Sigmoid colon (tissue), 4 donors: ENCODE measurements around the gene PDE9A.

Experiments used
- CTCF ChIP-seq, 4 experiments: fragments of 450-650 bp in 3 of 4; fragments of 200-600 bp in 1 of 4; IDR thresholded peaks; one replicate each; pipeline ENCODE4 v1.5.1; 2016 to 2019; ENCODE audit warnings: antibody characterized with exemption in 4 of 4, mild to moderate bottlenecking in 3 of 4, moderate library complexity in 2 of 4
- EP300 ChIP-seq, 4 donors: sonication (generic); formaldehyde crosslinking; IDR thresholded peaks; one replicate each; pipeline ENCODE4 v1.6.1; 2017; ENCODE audit warnings: antibody characterized with exemption in 4 of 4
- POLR2AphosphoS5 ChIP-seq, 4 donors: sonication (generic); formaldehyde crosslinking; IDR thresholded peaks; one replicate each; pipeline ENCODE4 v1.6.1; 2017; ENCODE audit warnings: antibody characterized with exemption in 4 of 4

GRCh38 chr21:42735944-42736343 lies 82.5 kb downstream of the PDE9A start:
- TF ChIP-seq CTCF (IDR thresholded peaks at IDR 0.05) = no peak
- no peak for TF ChIP-seq POLR2AphosphoS5 (IDR thresholded peaks at IDR 0.05)
- no peak for TF ChIP-seq EP300 (IDR thresholded peaks at IDR 0.05)
